HG02885 (cell line): ENCODE results near the gene PTCSC3.
"Not testable (repeated sequence)": the region's sequence is repeated elsewhere in the genome, so short reads cannot be mapped to it uniquely, and the experiment has no call there.

Source experiments
- ATAC-seq: cut with Tn5 transposase; IDR thresholded peaks from one replicate; pipeline ENCODE4 v1.9.1; 2021; ENCODE audit warnings: mild to moderate bottlenecking; ENCODE audit not compliant: unreplicated experiment, poor library complexity

The PTCSC3 gene

GRCh38 chr14:36174767-36175424 lies 1.6 kb downstream of the PTCSC3 start:
- ATAC-seq, result no peak

- ATAC-seq, result no peak
These were observed 3.4 kb downstream of the PTCSC3 start for GRCh38 chr14:36173161-36173560.

DNA sequence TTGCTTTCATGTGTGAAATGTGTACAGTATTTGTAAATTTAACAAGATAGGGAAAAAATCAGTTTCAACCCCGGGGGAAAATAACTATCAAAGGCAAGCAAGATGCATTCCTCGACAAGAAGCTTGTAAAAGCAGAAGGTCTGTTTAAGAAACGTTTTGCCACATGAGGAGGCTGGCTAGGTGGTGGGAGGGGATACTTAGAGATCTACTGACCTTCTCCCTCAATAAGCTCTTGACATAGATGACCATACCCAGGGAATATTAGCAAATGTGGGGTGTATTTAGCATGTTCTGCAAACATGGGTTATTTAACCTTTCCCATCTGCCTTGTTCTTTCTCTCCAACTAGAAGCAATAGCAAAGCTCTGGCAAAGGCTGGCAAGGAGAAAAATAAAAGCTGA lies 4.9 kb downstream of the PTCSC3 start:
- ATAC-seq, result no peak

DNA sequence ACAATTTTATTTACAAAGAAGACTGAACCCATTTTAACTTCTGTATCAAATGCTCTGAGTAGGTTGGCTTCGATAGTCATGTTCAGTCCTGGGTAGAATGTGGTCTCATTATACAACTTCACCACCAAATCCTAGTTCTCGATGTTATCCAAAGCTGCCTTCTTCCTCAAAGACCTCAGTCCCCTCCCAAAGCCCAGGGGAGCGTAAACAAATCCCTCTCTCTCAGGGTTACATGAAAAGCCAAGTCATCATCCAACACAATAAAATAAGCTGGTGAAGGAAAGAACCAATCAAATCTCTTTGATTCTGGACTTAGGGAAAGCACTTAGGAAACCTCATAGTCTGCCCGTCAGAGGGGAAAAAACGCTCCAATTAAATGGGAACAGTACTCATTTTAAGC lies 9.1 kb downstream of the PTCSC3 start:
- ATAC-seq, result no peak

- ATAC-seq, result no peak
These were observed 13.1 kb downstream of the PTCSC3 start for GRCh38 chr14:36163451-36163850.

DNA sequence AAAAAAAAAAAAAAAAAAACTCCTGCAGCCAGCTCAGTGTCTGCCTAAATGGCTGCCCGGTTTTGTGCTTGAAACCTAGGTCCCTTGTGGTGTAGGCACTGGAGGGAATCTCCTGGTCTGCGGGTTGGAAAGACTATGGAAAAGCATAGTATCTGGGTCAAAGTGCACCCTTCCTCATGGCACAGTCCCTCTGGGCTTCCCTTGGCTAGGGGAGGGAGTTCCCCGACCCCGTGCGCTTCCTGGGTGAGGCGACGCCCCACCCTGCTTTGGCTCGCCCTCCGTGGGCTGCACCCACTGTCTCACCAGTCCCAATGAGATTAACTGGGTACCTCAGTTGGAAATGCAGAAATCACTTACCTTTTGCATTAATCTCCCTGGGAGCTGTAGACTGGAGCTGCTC lies 14.3 kb downstream of the PTCSC3 start:
- no peak for ATAC-seq

- ATAC-seq, result no peak
These were observed 14.7 kb downstream of the PTCSC3 start for GRCh38 chr14:36161776-36162175.

GRCh38 chr14:36151335-36151734 lies 25.2 kb downstream of the PTCSC3 start:
- ATAC-seq, result no peak

DNA sequence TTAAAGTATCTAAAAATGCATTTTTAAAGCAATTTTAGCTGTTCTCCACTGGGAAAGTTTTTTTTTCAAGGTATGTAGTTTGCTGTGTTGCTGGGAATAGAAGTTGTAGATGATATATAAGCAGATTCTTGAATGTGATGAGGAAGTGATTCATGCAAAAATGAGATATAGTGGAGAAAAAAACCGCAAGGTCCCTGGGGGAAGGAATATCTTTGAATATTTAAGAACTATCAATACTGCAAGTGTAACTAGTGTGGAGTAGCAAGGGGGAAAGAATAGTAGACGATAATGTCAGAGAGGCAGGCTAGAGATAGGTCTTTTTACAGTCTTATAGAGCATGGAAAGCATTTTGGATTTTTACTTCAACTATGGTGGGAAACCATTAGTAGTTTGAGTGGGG lies 42.5 kb downstream of the PTCSC3 start:
- no peak for ATAC-seq

- no peak for ATAC-seq
These were observed 43.7 kb downstream of the PTCSC3 start for GRCh38 chr14:36132826-36133225.

- ATAC-seq, result no peak
These were observed 46.3 kb downstream of the PTCSC3 start for GRCh38 chr14:36130186-36130585.

DNA sequence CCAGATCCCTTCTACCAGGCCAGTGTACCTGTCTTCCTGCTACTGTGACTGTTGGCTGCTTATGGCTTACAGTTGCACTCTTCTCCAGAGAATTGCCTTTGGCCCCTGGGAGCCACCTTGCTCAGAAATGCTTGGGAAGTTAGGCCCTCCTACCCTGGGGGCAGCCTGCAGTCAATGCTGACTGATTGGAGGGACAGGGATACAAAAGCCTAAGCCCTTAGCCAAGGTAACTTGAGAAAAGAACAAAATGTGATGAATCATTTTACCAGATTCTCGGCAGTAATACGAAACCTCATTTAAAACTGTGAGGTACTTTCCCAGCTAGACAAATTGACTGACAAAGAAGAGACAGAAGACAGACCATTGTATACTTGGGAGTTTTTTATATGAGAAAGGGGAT lies 47.3 kb downstream of the PTCSC3 start:
- ATAC-seq, result no peak

GRCh38 chr14:36113341-36113740 lies 63.2 kb downstream of the PTCSC3 start:
- no peak for ATAC-seq

DNA sequence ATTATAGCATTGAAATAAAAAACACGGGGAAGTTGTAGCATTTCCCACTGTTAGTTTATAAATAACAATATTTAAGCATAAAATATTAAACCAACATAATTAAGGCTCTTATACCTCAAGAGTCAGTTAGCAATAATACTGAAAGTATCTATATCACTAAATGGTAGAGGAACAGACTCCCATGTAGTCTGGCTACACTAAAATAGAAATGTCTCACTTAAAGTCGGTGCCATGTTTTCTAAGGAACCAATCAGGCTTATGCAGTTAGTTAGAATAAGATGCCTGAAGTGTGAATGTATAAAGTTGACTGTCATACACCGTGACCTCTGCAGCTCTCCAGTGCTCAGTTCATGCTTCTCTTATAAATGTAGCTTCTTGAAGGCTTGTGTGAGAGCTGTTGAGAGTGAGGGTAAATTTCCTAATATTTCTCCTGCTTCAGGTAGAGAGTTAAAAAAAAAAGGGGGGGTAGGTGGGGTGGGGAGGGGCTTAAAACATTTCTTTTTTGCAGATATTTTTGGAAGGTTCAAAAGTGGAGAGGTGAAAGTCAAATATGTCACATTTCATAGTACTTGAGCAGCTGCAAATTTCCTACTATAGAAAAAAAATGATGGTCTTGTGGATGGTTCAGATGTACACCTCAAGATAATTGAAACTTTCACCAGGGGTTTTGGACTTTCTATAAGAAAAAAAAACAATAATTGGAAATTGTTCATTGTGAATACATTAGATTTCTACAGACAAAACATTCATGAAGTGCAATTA lies 64.5 kb downstream of the PTCSC3 start:
- no peak for ATAC-seq

DNA sequence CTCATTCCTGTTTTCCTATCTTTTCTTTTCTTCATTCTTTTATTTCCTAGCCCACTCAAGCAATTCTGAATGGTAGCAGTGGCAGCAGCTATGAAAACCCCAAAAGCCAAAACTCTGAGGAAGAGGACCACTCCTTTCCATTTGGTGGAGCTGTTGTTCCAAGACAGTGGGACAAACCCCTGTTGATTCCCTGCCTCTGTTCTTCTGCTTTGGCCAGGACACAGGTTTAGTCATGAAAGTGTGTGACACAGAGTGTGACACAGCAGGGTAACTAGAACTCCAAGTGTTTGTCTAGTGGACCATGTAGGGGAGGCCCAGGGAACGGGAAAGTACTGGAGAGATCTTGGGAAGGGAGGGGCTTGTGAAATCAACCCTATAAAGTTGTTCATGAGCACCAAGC lies 71.1 kb downstream of the PTCSC3 start:
- ATAC-seq, result no peak

GRCh38 chr14:36104258-36104657 lies 72.3 kb downstream of the PTCSC3 start:
- ATAC-seq, result not testable (repeated sequence)

- ATAC-seq, result no peak
These were observed 76.9 kb downstream of the PTCSC3 start for GRCh38 chr14:36099619-36100018.

DNA sequence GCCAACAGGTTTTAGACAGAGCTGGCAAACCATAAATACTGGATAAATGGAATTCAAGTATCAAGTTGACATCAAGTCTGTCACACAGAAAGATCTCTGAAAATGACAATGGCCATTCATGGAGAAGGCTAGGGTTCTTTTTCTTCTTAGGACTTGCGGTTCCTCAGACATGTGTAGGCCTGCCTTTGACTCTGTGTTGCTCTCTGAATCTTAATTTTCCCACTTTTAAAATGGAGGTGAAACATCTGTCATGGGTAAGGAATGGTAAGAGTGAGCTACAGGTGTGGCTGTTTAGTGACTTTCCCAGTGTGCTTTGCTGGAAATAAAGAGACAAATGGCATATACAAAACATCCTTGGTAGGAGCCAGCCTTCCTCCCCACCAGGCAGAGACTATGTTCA lies 79.2 kb downstream of the PTCSC3 start:
- ATAC-seq, result no peak

- ATAC-seq, result no peak
These were observed 80.4 kb downstream of the PTCSC3 start for GRCh38 chr14:36096090-36096489.

DNA sequence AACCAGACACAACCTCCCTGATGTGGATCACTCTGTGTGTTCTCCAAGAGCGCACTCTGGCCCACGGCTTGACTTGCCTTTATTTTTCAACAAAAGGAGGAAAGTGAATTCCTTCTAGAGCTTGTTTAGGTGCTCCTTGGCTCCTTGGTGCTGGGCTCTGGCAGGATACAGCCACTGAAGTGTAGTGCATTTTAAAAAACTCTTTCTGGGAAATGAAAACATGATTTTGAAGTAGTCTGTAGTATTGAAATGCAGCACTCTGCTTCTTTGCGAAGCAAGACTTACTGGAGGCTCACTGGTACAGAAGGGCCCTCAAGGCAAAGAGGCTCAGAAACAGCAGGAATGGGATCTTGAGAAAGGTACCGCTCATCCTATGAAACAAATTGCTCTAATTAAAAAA lies 81.6 kb downstream of the PTCSC3 start:
- ATAC-seq, result no peak

DNA sequence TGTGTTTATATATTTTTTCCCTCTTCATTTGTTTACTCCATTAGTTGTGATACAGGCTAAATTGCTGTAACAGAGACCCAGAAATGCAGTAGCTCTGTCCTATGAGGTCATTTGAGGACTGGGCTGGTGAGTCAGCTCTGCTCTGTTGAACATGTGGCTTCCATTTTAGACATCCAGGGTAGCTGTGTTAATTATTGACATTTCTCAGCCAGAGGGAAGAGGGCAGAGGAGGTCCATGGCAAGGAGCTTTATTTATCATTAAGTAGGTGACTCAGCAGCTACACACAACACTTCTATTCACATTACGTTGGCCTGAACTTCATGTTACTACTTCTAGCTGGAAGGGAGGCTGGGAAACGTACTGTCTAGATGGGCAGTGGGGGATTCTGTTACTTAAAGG lies 85.4 kb downstream of the PTCSC3 start:
- no peak for ATAC-seq

- ATAC-seq, result no peak
These were observed 89.1 kb downstream of the PTCSC3 start for GRCh38 chr14:36087411-36087810.
